ENCODE data around the gene COL23A1. TPM values are rescaled to one million over a fixed set of nuclear protein-coding genes. Genes with fewer than 3 reads are reported as not detected.

The COL23A1 gene
- total RNA-seq, 1 experiment from 2014 or later: 0.18 TPM

DNA sequence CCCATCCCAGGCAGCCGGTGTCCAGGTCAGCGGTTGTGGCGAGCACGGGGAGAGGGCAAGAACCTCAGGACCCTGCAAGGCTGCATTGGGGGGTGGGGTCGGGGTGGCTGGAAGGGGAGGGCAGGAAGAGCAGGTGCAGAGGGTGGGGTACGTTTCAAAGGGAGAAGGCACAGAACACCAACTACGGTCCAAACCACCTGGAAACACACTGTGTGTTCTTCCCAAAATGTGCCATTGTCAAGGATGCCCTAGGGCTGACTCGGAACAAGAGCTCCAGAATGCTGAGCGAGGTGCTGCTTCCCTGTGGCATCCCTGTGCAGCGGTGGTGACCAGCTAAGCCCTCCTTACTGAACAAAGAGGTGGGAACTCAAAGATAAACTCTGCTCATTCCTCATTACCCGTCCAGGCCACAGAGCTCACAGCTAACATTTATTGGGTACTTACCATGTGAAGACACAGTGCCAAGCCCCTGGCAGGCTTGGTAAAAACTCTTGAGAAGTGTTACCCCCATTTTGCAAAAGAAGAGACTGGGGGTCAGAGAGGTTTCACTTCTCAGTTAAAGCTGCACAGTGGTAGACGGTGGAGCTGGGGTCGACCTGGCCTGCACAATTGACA, 153.8 kb downstream of the COL23A1 start:
- Mint-ChIP-seq H3K27ac (ENCODE audit: unreplicated experiment) (no peak overlapping the region), H3K4me1 (ENCODE audit: low read depth, unreplicated experiment) (no peaks in the 10 kb centered on the region), H3K4me3 (ENCODE audit: unreplicated experiment) (no peak overlapping the region), H3K36me3 (ENCODE audit: insufficient read depth, unreplicated experiment) (no peaks in the 10 kb centered on the region), H3K27me3 (ENCODE audit: insufficient read depth, unreplicated experiment) (peaks cover 9% of the 10 kb centered on the region), H3K9me3 (ENCODE audit: unreplicated experiment) (no peaks in the 10 kb centered on the region)
- no TSS peak for BruUV-seq (replicated peaks)
- no peak for TF ChIP-seq CTCF (IDR thresholded peaks at IDR 0.05; ENCODE audit: insufficient read depth in 1 of 2, low read depth in 1 of 2, low read length in 1 of 2, severe bottlenecking in 1 of 2, unreplicated experiment in 1 of 2)
- H3K9me3 ChIP-seq: no peaks in the 10 kb centered on the region; the same call in 1 of the 2 replicates
- ChIA-PET CTCF (no interaction called here), POLR2A (no interaction called here)
- H3K4me3 ChIP-seq (ENCODE audit: low read depth, low read length): no peak overlapping the region
- H3K36me3 ChIP-seq (ENCODE audit: control insufficient read depth, insufficient read depth, low read length): no peaks in the 10 kb centered on the region
- no peaks in the 10 kb centered on the region for H3K27me3 ChIP-seq (replicated peaks; ENCODE audit: control insufficient read depth, insufficient read depth, low read length)
- intact Hi-C loops (cut with micrococcal nuclease; ENCODE audit: unreplicated experiment): no loop called here
- no peak for DNase-seq
- H3K4me1 ChIP-seq: no peaks in the 10 kb centered on the region

DNA sequence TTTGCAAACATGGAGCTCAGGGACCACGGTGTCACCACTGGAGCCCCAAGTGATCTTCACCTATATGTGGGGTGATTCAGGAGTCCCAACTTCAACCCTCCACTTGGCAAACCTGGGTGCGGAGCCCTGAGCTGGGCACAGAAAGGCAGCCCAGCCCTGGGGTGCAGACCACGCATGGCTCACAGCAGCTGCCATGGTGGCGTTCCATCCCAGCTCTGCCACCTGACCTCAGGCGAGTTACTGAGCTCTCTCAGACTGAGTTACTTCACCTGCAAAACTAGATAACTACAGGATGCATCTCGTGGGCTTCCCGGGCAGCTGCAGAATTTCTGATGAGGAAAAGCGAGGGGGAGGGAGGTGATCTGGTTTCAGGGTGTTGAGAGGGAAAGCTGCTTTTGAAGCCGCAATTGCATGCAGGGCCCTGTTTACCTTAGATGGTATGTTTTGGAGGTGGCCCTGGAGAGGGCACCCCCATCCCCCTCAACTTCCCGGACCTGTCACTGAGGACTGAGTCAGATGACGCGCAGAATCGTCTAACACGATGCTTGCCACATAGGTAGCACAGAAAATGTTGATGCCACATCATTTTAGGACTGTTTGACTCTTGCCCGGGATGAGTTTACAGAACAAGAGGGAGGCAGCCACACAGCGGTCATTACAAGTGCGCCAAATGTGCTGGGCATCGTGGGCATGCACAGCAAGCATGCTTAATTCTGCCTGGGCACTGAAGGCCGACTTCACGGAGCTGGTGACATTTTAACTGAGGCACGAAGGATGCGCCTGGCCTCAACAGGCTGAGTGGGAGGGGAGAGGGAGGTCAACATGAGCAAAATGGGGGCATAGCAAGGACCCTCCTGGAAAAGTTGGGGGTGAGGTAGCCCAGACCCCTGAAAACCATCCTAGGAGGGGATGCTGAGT, 154.6 kb downstream of the COL23A1 start:
- no peak overlapping the region for H3K4me3 Mint-ChIP-seq (ENCODE audit: unreplicated experiment)
- TF ChIP-seq CTCF (IDR thresholded peaks at IDR 0.05; ENCODE audit: insufficient read depth in 1 of 2, low read depth in 1 of 2, low read length in 1 of 2, severe bottlenecking in 1 of 2, unreplicated experiment in 1 of 2): no peak
- CTCF ChIA-PET: no interaction called here
- POLR2A ChIA-PET: no interaction called here
- DNase-seq: no peak
- intact Hi-C loops (cut with micrococcal nuclease; ENCODE audit: unreplicated experiment): no loop called here
- Histone ChIP-seq H3K4me1 (no peaks in the 10 kb centered on the region), H3K9me3 (no peaks in the 10 kb centered on the region; the same call in 1 of the 2 replicates), H3K4me3 (ENCODE audit: low read depth, low read length) (no peak overlapping the region), H3K27me3 (replicated peaks; ENCODE audit: control insufficient read depth, insufficient read depth, low read length) (no peaks in the 10 kb centered on the region), H3K36me3 (ENCODE audit: control insufficient read depth, insufficient read depth, low read length) (no peaks in the 10 kb centered on the region)
- H3K27ac Mint-ChIP-seq (ENCODE audit: unreplicated experiment): no peak overlapping the region
- BruUV-seq (replicated peaks): no TSS peak
- peaks cover 12% of the 10 kb centered on the region for H3K27me3 Mint-ChIP-seq (ENCODE audit: insufficient read depth, unreplicated experiment)
- peaks cover 8% of the 10 kb centered on the region for H3K9me3 Mint-ChIP-seq (ENCODE audit: unreplicated experiment)
- H3K36me3 Mint-ChIP-seq (ENCODE audit: insufficient read depth, unreplicated experiment): no peaks in the 10 kb centered on the region
- H3K4me1 Mint-ChIP-seq (ENCODE audit: low read depth, unreplicated experiment): no peaks in the 10 kb centered on the region

- H3K36me3 Mint-ChIP-seq (ENCODE audit: insufficient read depth, unreplicated experiment): no peaks in the 10 kb centered on the region
- no TSS peak for BruUV-seq (replicated peaks)
- ChIA-PET POLR2A (no interaction called here), CTCF (no interaction called here)
- no peak for TF ChIP-seq CTCF (IDR thresholded peaks at IDR 0.05; ENCODE audit: insufficient read depth in 1 of 2, low read depth in 1 of 2, low read length in 1 of 2, severe bottlenecking in 1 of 2, unreplicated experiment in 1 of 2)
- peaks cover 10% of the 10 kb centered on the region for H3K9me3 Mint-ChIP-seq (ENCODE audit: unreplicated experiment)
- no peak overlapping the region for H3K27ac Mint-ChIP-seq (ENCODE audit: unreplicated experiment)
- peaks cover 10% of the 10 kb centered on the region for H3K27me3 Mint-ChIP-seq (ENCODE audit: insufficient read depth, unreplicated experiment)
- Histone ChIP-seq H3K4me1 (no peaks in the 10 kb centered on the region), H3K4me3 (ENCODE audit: low read depth, low read length) (no peak overlapping the region), H3K9me3 (no peaks in the 10 kb centered on the region; the same call in 1 of the 2 replicates), H3K27me3 (replicated peaks; ENCODE audit: control insufficient read depth, insufficient read depth, low read length) (no peaks in the 10 kb centered on the region), H3K36me3 (ENCODE audit: control insufficient read depth, insufficient read depth, low read length) (no peaks in the 10 kb centered on the region)
- no peaks in the 10 kb centered on the region for H3K4me1 Mint-ChIP-seq (ENCODE audit: low read depth, unreplicated experiment)
- H3K4me3 Mint-ChIP-seq (ENCODE audit: unreplicated experiment): no peak overlapping the region
- DNase-seq: no peak
- intact Hi-C loops (cut with micrococcal nuclease; ENCODE audit: unreplicated experiment): no loop called here
Observed at GRCh38 chr5:178434851-178435250, 155.3 kb downstream of the COL23A1 start.

All from Caco-2 (cell line).